GM12873 (cell line): Measurements from ENCODE around the gene CD300H.

Experiments used
- TF ChIP-seq, protein P1 (sequence below): IDR thresholded peaks from 2 replicates; pipeline ENCODE4 v1.5.1; 2012; ENCODE audit warnings: low read depth, mild to moderate bottlenecking, moderate library complexity, low read length, control low read depth; ENCODE audit not compliant: insufficient read depth; ENCODE audit errors: missing control alignments

Gene CD300H

GRCh38 chr17:74525465-74525725 is 41.9 kb downstream of the CD300H start:
- TF ChIP-seq, protein P1, sequence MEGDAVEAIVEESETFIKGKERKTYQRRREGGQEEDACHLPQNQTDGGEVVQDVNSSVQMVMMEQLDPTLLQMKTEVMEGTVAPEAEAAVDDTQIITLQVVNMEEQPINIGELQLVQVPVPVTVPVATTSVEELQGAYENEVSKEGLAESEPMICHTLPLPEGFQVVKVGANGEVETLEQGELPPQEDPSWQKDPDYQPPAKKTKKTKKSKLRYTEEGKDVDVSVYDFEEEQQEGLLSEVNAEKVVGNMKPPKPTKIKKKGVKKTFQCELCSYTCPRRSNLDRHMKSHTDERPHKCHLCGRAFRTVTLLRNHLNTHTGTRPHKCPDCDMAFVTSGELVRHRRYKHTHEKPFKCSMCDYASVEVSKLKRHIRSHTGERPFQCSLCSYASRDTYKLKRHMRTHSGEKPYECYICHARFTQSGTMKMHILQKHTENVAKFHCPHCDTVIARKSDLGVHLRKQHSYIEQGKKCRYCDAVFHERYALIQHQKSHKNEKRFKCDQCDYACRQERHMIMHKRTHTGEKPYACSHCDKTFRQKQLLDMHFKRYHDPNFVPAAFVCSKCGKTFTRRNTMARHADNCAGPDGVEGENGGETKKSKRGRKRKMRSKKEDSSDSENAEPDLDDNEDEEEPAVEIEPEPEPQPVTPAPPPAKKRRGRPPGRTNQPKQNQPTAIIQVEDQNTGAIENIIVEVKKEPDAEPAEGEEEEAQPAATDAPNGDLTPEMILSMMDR, result no peak

DNA sequence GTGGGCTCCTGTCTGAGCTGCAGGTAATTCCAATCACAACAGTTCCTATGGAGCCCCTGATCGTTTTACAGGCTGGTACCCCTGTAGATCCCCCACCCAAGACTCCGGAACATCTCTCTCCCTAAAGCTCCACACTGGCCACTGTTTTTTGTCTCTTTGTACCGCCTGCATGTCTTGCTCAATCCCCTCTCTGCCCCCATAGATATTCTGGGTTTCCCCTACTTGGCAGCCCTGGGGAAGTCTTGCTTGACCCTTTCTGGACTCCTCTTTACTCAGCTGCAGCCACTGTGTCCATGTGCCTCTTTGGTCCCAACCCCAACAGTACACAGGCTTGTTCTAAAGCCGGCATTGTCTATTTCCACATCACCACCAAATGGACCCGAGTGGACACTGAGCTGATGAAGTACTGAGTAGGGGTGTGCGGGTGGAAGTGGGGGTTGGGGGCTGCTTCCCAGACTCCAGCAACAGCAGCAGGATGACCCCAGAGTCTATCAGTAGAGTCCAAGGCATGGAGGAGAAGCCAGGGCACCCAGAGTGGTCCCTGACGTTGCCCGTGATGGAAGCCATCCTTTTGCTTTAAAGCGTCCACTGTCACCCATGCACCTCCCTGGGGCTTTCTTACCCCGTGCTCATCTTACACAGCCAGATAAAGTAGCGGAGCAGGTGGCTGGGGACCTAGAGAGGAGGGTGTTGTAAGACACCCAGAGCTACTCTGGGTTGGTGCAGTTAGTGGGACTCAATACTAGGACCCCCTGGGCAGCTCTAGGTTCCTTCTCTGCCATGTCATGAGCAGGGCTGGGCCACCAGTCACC is 42.5 kb downstream of the CD300H start:
- TF ChIP-seq, protein P1, result no peak

- TF ChIP-seq, protein P1, result no peak
These were observed 44.0 kb downstream of the CD300H start for GRCh38 chr17:74523308-74523707.

DNA sequence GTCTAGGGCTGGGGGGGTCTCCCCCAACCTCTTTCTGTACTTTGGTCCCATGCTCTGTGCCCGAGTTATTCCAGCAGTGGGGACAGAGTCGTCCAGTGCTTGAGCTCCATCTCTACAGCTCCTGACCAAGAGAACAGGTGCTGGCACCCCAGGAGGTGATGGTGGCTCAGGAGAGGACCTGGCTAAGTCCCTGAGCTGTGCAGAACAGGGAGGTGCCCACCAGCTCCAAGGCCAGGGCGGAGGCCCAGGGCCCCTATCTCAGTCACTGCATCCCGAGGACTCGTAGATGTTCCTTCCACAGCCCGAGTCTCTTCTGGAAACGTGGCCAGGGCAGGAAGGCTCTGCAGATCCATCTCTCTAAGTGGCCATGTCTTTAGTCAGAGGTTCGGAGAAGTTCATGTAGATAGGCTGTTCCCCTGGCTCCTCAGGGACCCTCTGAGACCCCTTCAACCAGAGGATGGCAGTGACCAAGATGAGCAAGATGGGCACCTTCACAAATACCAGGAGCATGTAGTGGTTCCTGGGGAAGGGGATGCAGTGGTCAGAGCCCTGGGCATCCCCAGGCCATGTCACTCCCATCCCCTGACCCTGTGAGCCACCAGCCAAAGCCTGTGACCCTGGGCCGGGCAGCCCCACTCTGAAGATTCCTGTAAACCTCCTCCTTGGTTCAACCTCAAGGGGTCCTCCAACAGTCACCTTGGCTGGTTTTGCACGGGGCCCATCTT is 44.8 kb downstream of the CD300H start:
- TF ChIP-seq, protein P1, result no peak

- TF ChIP-seq, protein P1, result no peak
These were observed 45.6 kb downstream of the CD300H start for GRCh38 chr17:74521701-74522201.

- TF ChIP-seq, protein P1, result no peak
These were observed 46.4 kb downstream of the CD300H start for GRCh38 chr17:74520790-74521480.

DNA sequence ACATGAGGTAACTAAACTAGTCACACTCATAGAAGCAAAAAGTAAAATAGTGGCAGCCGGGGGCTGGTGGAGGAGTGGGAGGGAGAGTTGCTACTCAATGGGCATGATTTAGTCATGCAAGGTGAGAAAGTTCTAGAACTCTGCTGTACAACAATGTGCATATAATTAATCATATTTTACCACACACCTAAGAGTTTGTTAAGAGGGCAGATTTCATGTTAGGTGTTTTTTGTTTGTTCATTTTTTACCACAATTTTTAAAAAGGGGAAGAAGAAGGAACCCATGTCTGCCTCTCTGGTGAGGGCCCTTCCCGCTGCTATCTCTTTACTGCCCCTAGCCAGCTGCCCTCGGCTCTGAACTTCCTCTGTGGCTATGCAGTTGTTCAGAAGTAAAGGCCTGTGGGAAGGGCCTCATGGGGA is 47.3 kb downstream of the CD300H start:
- TF ChIP-seq, protein P1, result no peak
